HCT116 (cell line): Measurements from ENCODE around the gene STK25. TPM values are rescaled to one million over a fixed set of nuclear protein-coding genes. Genes with fewer than 3 reads are reported as not detected.

Source experiments
- ATAC-seq: fragments of 200-7000 bp; cut with Tn5 transposase; 2 replicates; pipeline ENCODE4 v1.9.1; 2020; ENCODE audit warnings: mild to moderate bottlenecking, moderate library complexity
- BruUV-seq: library from RNA; stranded (reverse); fragments of 400-500 nt; replicated peaks from 2 replicates; lab custom pipeline; 2021; lab: Mats Ljungman, UMichigan
- CTCF ChIA-PET: fragments of 300-600 bp; sonication (Branson Sonifier 250); formaldehyde crosslinking; loops from one replicate; lab custom pipeline; 2021; ENCODE audit warnings: antibody characterized with exemption; lab: Charles Lee
- POLR2A ChIA-PET: fragments of 300-600, 350-600 bp; sonication (Branson Sonifier 250); formaldehyde crosslinking; loops from one replicate; lab custom pipeline; 2021; ENCODE audit warnings: antibody characterized with exemption; lab: Charles Lee
- RAD21 ChIA-PET, 2 experiments: fragments of 300-600 bp; sonication (Branson Sonifier 250); formaldehyde crosslinking; loops; one replicate each; lab custom pipeline; 2023; ENCODE audit warnings: low total read pairs in 2 of 2; ENCODE audit not compliant: uncharacterized antibody in 2 of 2, unreplicated experiment in 2 of 2, low non-redundant PET in 1 of 2; lab: Charles Lee
- DNase-seq: peaks from one replicate; pipeline ENCODE4 v3.0.0-alpha.2; 2010; ENCODE audit warnings: low read depth, low spot score
- H2AFZ ChIP-seq: fragments of 200-600 bp; shearing (Covaris generic), sonication (generic); 2 replicates; pipeline ENCODE4 v1.6.1; 2017; ENCODE audit warnings: low read depth, mixed run types, mixed read lengths, antibody characterized with exemption, low read length; ENCODE audit not compliant: poor library complexity, severe bottlenecking
- H3K27ac ChIP-seq: 2 replicates; pipeline ENCODE4 v1.5.1; 2012; ENCODE audit warnings: low read depth, low read length
- H3K27me3 ChIP-seq: fragments of 200-600 bp; sonication (generic); 2 replicates; pipeline ENCODE4 v1.6.1; 2016; ENCODE audit warnings: mixed run types, low read length, mixed read lengths; ENCODE audit not compliant: insufficient read depth
- H3K36me3 ChIP-seq, 2 experiments: fragments of 200-500 bp in 1 of 2; fragments of 200-600 bp in 1 of 2; sonication (Bioruptor generic) in 1 of 2; sonication (generic) in 1 of 2; 2 replicates each; pipeline versions ENCODE4 v1.5.1 to v1.6.1; 2014 to 2016; ENCODE audit warnings: low read length in 2 of 2, inconsistent platforms in 1 of 2, mixed read lengths in 1 of 2, mixed run types in 1 of 2; ENCODE audit not compliant: insufficient read depth in 2 of 2, control insufficient read depth in 1 of 2
- H3K4me1 ChIP-seq, 2 experiments: fragments of 200-600 bp in 1 of 2; sonication (generic) in 1 of 2; 2 replicates each; pipeline versions ENCODE4 v1.5.1 to v1.6.1; 2012 to 2017; ENCODE audit warnings: low read length in 2 of 2, inconsistent platforms in 1 of 2, mild to moderate bottlenecking in 1 of 2, mixed read lengths in 1 of 2, mixed run types in 1 of 2, moderate library complexity in 1 of 2; ENCODE audit not compliant: insufficient read depth in 2 of 2, control insufficient read depth in 1 of 2
- H3K4me2 ChIP-seq: fragments of 200-600 bp; sonication (generic); 2 replicates; pipeline ENCODE4 v1.6.1; 2017; ENCODE audit warnings: mixed run types, low read length, mixed read lengths
- H3K4me3 ChIP-seq, 2 experiments: fragments of 200-600 bp in 1 of 2; sonication (generic) in 1 of 2; replicated peaks in 1 of 2; 2 replicates each; pipeline ENCODE4 v1.5.1; 2011 to 2016; ENCODE audit warnings: low read length in 2 of 2, control low read depth in 1 of 2, low read depth in 1 of 2, mild to moderate bottlenecking in 1 of 2, mixed read lengths in 1 of 2, mixed run types in 1 of 2
- H3K79me2 ChIP-seq: fragments of 200-600 bp; sonication (generic); 2 replicates; pipeline ENCODE4 v1.6.1; 2017; ENCODE audit warnings: mild to moderate bottlenecking, mixed run types, low read length, moderate library complexity, mixed read lengths; ENCODE audit not compliant: insufficient read depth
- H3K9ac ChIP-seq: fragments of 200-600 bp; sonication (generic); 2 replicates; pipeline ENCODE4 v1.6.1; 2016; ENCODE audit warnings: low read length, mixed read lengths
- H3K9me2 ChIP-seq: fragments of 200-600 bp; sonication (generic), shearing (Covaris generic); 2 replicates; pipeline ENCODE4 v1.6.1; 2017; ENCODE audit warnings: mixed run types, mild to moderate bottlenecking, moderate library complexity; ENCODE audit not compliant: insufficient read depth
- H3K9me3 ChIP-seq, 2 experiments: fragments of 200-500 bp in 1 of 2; fragments of 200-600 bp in 1 of 2; sonication (Bioruptor generic) in 1 of 2; sonication (generic) in 1 of 2; 2 replicates each; pipeline ENCODE4 v1.6.1; 2014 to 2017; ENCODE audit warnings: low read length in 2 of 2, mixed read lengths in 2 of 2, inconsistent platforms in 1 of 2, low read depth in 1 of 2, mild to moderate bottlenecking in 1 of 2, mixed run types in 1 of 2, moderate library complexity in 1 of 2; ENCODE audit not compliant: control insufficient read depth in 1 of 2, insufficient read depth in 1 of 2
- H4K20me1 ChIP-seq: fragments of 200-600 bp; sonication (generic), shearing (Covaris generic); 2 replicates; pipeline ENCODE4 v1.6.1; 2017; ENCODE audit warnings: mixed run types, mild to moderate bottlenecking, moderate library complexity; ENCODE audit not compliant: insufficient read depth
- CEBPB ChIP-seq: IDR thresholded peaks from 2 replicates; pipeline ENCODE4 v1.6.1; 2012; ENCODE audit warnings: low read depth
- POLR2AphosphoS5 ChIP-seq: IDR thresholded peaks from 2 replicates; pipeline ENCODE4 v1.6.1; 2011; ENCODE audit warnings: mild to moderate bottlenecking, low read depth, low read length, moderate library complexity
- SIN3A ChIP-seq: IDR thresholded peaks from 2 replicates; pipeline ENCODE4 v1.6.1; 2012; ENCODE audit warnings: low read depth
- SP1 ChIP-seq: IDR thresholded peaks from 2 replicates; pipeline ENCODE4 v1.6.1; 2012; ENCODE audit warnings: low read depth
- SRF ChIP-seq: IDR thresholded peaks from 2 replicates; pipeline ENCODE4 v1.6.1; 2012; ENCODE audit warnings: low read depth
- TCF7L2 ChIP-seq: IDR thresholded peaks from 2 replicates; pipeline ENCODE4 v1.7.0; 2011; ENCODE audit warnings: borderline replicate concordance, inconsistent platforms; ENCODE audit not compliant: insufficient read depth, insufficient read length; ENCODE audit errors: extremely low read depth
- ZFX ChIP-seq: fragments of 450-650 bp; IDR thresholded peaks from 2 replicates; pipeline ENCODE4 v1.6.1; 2017
- ZNF274 ChIP-seq: fragments of 200-500 bp; sonication (Bioruptor generic); IDR thresholded peaks from 2 replicates; pipeline ENCODE4 v1.6.1; 2014; ENCODE audit warnings: mild to moderate bottlenecking, low read depth, low read length, inconsistent platforms
- intact Hi-C: fragments of 100-400 bp; cut with micrococcal nuclease; formaldehyde crosslinking; loops from 2 replicates; pipeline ENCODE4 v1.10.0; 2022
- total RNA-seq: library from RNA; stranded (reverse); gene quantifications from one replicate; pipeline ENCODE4 v1.2.1, GENCODE V29; 2021; ENCODE audit not compliant: unreplicated experiment
- TF ChIP-seq, protein P1 (sequence below): IDR thresholded peaks from 2 replicates; pipeline ENCODE4 v1.6.1; 2012

The STK25 gene
- total RNA-seq, 1 experiment from 2014 or later: 160 TPM

DNA sequence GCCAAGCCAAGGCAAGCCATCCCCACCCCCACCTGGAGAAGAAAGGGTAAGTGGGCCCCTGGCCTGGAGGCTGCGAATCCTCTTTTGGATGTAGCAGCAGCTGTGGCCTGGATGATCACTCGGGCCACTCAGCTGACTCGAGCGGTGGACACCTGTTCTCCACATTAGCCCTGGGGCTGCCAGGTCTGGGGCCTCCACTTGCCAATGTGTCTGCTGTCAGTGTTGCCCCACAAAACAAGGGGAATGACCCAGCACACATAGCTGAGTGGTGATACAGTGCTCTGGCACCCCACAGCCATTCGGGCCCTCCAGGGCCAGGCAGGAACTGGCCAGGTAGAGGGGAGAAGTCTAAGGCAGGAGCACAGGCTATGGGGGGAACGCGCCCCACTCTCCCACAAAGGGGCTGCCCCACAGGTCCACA is 2.6 kb downstream of the STK25 start (continued):
- TF ChIP-seq, protein P1, sequence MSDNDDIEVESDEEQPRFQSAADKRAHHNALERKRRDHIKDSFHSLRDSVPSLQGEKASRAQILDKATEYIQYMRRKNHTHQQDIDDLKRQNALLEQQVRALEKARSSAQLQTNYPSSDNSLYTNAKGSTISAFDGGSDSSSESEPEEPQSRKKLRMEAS: no peak
- no peak for TF ChIP-seq ZFX
- no peak for TF ChIP-seq POLR2AphosphoS5
- TF ChIP-seq ZNF274: no peak
- no peak for TF ChIP-seq CEBPB
- TF ChIP-seq TCF7L2: no peak

DNA sequence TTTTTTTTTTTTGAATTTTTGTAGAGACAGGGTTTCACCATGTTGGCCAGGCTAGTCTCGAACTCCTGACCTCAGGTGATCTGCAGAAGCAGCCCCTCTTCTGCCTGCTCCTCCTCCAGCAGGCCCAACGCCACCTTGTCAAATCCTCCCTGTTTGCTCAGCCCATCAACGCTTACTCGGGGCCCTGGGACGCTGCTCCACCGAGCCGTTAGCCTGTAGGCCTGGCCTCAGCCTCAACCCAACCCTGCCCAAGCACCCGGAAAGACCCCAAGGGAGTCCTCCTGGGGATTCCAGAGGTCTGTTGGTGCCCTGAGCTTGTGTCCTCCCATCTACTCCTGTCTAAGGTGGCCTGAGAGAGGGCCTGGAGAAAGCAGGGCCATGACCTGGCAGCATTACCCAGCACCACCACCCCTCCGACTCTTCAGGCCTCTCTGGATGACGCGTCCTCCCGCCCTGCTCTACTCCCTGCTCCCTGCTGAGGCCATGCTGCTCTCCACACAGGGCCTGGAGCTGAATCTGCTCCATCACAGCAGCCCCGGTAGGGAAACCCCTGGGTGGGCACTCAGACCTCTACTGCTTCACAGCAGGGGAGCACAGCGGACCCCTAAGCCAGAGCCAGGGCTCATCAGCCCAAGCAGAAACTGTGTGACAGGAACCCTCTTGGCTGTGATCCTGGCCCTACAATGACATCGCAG is 3.2 kb downstream of the STK25 start:
- H3K27ac ChIP-seq: no peak overlapping the region; the same call in 1 of the 2 replicates
- H3K9me2 ChIP-seq: no peaks in the 10 kb centered on the region
- H3K79me2 ChIP-seq: peaks cover 63% of the 10 kb centered on the region
- ChIA-PET POLR2A (no interaction called here), RAD21 (no interaction called here), CTCF (no interaction called here)
- H3K27me3 ChIP-seq: no peaks in the 10 kb centered on the region
- no peaks in the 10 kb centered on the region for H3K9me3 ChIP-seq
- no peak overlapping the region for H3K4me3 ChIP-seq
- H3K36me3 ChIP-seq: peaks cover 0 to 4% of the 10 kb centered on the region in 2 experiments; a peak in 1 of 4 replicates
- H3K4me1 ChIP-seq: peaks cover 12 to 24% of the 10 kb centered on the region in 2 experiments
- intact Hi-C loops: loop anchor here (5.0 kb wide), 2 partner anchors 132 to 148 kb away; partner anchors contain the start of genes ATG4B, FARP2 and THAP4
- ATAC-seq (no peak), DNase-seq (no peak)
- no peak overlapping the region for H3K9ac ChIP-seq
- no TSS peak for BruUV-seq
- no peaks in the 10 kb centered on the region for H4K20me1 ChIP-seq
- H2AFZ ChIP-seq: no peak overlapping the region
- no peak overlapping the region for H3K4me2 ChIP-seq
- TF ChIP-seq ZNF274 (no peak), SIN3A (no peak), SRF (no peak), SP1 (no peak)
